ENCODE results near the gene BCAP29.

Gene BCAP29

DNA sequence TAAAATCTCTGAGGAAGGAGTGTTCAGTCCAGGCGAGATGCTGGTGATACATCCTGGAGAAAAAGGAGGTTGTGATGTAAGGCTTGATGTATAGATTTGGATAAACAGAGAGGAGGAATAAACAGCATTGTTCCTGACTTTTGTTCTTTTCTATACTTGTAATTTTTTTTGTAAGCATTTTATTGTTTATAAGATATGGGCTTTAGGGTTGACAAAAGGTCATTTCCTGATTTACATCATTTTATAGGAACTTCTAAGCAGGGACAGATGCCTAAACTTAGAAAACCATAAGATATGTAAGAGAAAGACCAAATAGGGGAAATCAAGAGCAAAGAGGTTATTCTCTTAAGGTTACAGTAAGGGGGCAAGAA is 63.9 kb downstream of the BCAP29 start:
- H3K27ac ChIP-seq (ENCODE audit: low read depth, low read length, severe bottlenecking): no peak overlapping the region
- H3K4me1 ChIP-seq (ENCODE audit: control insufficient read depth, insufficient read depth, low read length, poor library complexity, severe bottlenecking): no peaks in the 10 kb centered on the region
- no peak overlapping the region for H3K4me3 ChIP-seq (ENCODE audit: extremely low read depth, insufficient read depth, low read length, poor library complexity, severe bottlenecking)
- H3K9me3 ChIP-seq (ENCODE audit: control insufficient read depth, low read length): no peaks in the 10 kb centered on the region
- no peaks in the 10 kb centered on the region for H3K36me3 ChIP-seq (ENCODE audit: control insufficient read depth, insufficient read depth, low read length)
- 88 to 100% methylated on average over 1 of the region's 1 CpG for WGBS, 2 experiments (ENCODE audit: insufficient coverage in 2 of 2)

DNA sequence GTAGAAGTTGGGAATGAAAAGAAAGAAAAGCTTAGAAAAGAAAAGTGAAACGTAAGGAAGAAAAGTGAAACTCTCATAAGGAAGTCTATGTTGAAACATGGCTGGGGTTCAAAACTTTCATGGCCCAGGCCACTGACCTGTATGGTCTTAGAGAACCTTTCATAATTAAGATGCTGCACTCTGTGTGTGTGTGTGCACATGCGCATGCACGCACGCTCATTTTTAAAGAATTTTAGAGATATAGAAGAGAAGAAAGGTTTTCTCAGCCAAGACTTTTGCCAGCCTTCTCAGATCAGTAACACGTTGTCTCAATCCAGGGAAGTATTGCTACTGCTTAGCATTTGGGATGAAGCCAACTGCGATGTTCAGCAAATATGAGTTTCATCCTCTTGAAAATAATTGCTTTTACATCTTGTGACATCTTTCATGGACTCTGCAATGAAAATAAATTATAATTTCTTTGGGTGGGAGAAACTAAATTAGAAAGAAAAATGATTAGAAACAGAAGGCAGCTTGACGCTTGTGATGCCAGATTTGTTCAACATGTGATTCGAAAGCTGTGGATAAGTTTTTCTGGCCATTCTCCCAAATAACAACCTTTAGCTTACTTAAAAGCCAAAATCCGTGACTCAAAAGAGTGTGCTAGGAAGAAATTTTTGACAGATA is 64.4 kb downstream of the BCAP29 start:
- WGBS, 2 experiments (ENCODE audit: insufficient coverage in 2 of 2): 92 to 96% methylated on average over 5 to 7 of the region's 9 CpGs
- H3K4me3 ChIP-seq (ENCODE audit: extremely low read depth, insufficient read depth, low read length, poor library complexity, severe bottlenecking): no peak overlapping the region
- H3K9me3 ChIP-seq (ENCODE audit: control insufficient read depth, low read length): no peaks in the 10 kb centered on the region
- no peaks in the 10 kb centered on the region for H3K36me3 ChIP-seq (ENCODE audit: control insufficient read depth, insufficient read depth, low read length)
- H3K4me1 ChIP-seq (ENCODE audit: control insufficient read depth, insufficient read depth, low read length, poor library complexity, severe bottlenecking): no peaks in the 10 kb centered on the region
- H3K27ac ChIP-seq (ENCODE audit: low read depth, low read length, severe bottlenecking): no peak overlapping the region

DNA sequence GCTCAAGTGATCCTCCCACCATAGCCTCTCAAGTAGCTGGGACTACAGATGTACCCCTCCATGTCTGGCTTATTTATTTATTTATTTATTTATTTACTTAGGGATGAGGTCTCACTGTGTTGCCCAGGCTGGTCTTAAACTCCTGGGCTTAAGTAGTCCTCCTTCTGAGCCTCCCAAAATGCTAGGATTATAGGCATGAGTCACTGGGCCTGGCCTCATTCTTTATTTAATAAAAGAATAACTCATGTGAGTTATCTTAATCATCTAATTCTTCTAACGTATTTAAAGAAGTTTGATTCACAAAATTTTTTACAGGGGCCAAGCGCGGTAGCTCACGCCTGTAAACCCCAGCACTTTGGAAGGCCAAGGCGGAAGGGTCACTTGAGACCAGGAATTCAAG is 72.6 kb downstream of the BCAP29 start:
- Histone ChIP-seq H3K36me3 (ENCODE audit: control insufficient read depth, insufficient read depth, low read length) (no peaks in the 10 kb centered on the region), H3K4me3 (ENCODE audit: extremely low read depth, insufficient read depth, low read length, poor library complexity, severe bottlenecking) (no peak overlapping the region), H3K4me1 (ENCODE audit: control insufficient read depth, insufficient read depth, low read length, poor library complexity, severe bottlenecking) (no peaks in the 10 kb centered on the region), H3K27ac (ENCODE audit: low read depth, low read length, severe bottlenecking) (no peak overlapping the region), H3K9me3 (ENCODE audit: control insufficient read depth, low read length) (no peaks in the 10 kb centered on the region)
- 83 to 100% methylated on average over 2 to 3 of the region's 5 CpGs for WGBS, 2 experiments (ENCODE audit: insufficient coverage in 2 of 2)

DNA sequence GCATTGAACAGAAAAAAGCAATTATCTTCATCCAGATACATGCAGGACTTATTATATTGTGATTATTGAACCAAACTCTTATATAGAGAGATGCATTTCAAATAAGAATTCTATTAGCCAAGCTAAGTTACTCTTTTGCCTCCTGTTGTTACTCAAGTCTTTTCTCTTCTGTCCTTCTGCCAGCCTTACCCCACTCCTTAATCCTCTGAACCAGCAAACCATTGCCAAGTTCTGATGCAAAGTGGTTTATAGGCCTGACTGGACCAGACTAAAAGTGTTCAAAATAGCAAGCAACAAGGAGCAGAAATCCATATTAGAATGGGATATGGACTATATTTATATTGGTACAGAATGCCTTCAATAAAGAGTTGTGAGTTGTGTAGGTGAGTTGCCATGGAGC is 78.4 kb downstream of the BCAP29 start:
- H3K9me3 ChIP-seq (ENCODE audit: control insufficient read depth, low read length): no peaks in the 10 kb centered on the region
- H3K27ac ChIP-seq (ENCODE audit: low read depth, low read length, severe bottlenecking): no peak overlapping the region
- no peak overlapping the region for H3K4me3 ChIP-seq (ENCODE audit: extremely low read depth, insufficient read depth, low read length, poor library complexity, severe bottlenecking)
- peaks cover 7% of the 10 kb centered on the region for H3K4me1 ChIP-seq (ENCODE audit: control insufficient read depth, insufficient read depth, low read length, poor library complexity, severe bottlenecking)
- no peaks in the 10 kb centered on the region for H3K36me3 ChIP-seq (ENCODE audit: control insufficient read depth, insufficient read depth, low read length)

DNA sequence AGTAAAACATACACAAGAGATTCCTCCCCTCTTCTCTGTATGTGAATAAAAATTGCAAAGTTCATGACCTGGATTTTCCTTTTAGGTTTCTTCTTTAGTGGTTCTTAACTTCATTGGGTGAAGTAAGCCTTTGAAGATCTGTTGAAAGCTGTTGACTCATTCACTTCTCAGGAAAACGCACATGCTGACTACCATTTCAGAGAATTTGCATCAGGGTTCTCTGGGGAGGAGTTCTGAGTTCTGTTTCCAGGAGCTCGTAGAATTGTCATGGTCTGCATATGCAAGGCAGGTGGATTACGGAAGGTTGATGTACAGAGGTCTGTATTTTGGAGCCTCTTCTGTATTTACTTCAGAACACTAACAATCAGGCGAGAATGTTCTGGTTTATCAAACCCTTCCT is 79.6 kb downstream of the BCAP29 start:
- no peak overlapping the region for H3K4me3 ChIP-seq (ENCODE audit: extremely low read depth, insufficient read depth, low read length, poor library complexity, severe bottlenecking)
- no peaks in the 10 kb centered on the region for H3K36me3 ChIP-seq (ENCODE audit: control insufficient read depth, insufficient read depth, low read length)
- H3K27ac ChIP-seq (ENCODE audit: low read depth, low read length, severe bottlenecking): no peak overlapping the region
- no peaks in the 10 kb centered on the region for H3K9me3 ChIP-seq (ENCODE audit: control insufficient read depth, low read length)
- H3K4me1 ChIP-seq (ENCODE audit: control insufficient read depth, insufficient read depth, low read length, poor library complexity, severe bottlenecking): peaks cover 7% of the 10 kb centered on the region
- 56 to 100% methylated on average over 1 to 3 of the region's 4 CpGs for WGBS, 2 experiments (ENCODE audit: insufficient coverage in 2 of 2)

DNA sequence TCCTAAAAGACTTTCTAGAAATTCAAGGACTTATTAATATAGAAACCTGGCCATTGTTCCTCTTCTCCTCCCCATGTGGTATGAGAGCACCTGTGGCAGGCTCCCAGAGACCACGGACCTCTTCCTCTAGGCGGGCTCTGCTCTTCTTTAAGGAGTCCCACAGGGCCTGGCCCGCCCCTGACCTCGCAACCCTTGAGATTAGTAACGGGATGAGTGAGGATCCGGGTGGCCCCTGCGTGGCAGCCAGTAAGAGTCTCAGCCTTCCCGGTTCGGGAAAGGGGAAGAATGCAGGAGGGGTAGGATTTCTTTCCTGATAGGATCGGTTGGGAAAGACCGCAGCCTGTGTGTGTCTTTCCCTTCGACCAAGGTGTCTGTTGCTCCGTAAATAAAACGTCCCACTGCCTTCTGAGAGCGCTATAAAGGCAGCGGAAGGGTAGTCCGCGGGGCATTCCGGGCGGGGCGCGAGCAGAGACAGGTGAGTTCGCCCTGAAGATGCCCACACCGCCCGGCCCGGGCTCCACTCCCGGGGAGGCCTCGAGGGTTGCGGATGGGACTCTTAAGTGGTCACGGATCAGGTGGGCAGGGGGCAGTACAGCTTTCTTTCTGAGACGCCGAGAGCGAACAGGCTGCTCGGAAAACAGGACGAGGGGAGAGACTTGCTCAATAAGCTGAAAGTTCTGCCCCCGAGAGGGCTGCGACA is 80.5 kb downstream of the BCAP29 start, which contains the start of gene SLC26A4:
Gene SLC26A4, plus strand, starts transcription at position 448 of the 700 bp plus-strand sequence. CDS start 814 bp downstream, outside the sequence.
- no peaks in the 10 kb centered on the region for H3K36me3 ChIP-seq (ENCODE audit: control insufficient read depth, insufficient read depth, low read length)
- peak within 1 kb of the TSS; percentile 27 for H3K4me3 ChIP-seq (ENCODE audit: extremely low read depth, insufficient read depth, low read length, poor library complexity, severe bottlenecking)
- H3K4me1 ChIP-seq (ENCODE audit: control insufficient read depth, insufficient read depth, low read length, poor library complexity, severe bottlenecking): peaks cover 7% of the 10 kb centered on the region
- WGBS, 2 experiments (ENCODE audit: insufficient coverage in 2 of 2): 1 to 4% methylated on average over 22 to 35 of the region's 37 CpGs
- no peak within 1 kb of the TSS for H3K27ac ChIP-seq (ENCODE audit: low read depth, low read length, severe bottlenecking)
- no peaks in the 10 kb centered on the region for H3K9me3 ChIP-seq (ENCODE audit: control insufficient read depth, low read length)

DNA sequence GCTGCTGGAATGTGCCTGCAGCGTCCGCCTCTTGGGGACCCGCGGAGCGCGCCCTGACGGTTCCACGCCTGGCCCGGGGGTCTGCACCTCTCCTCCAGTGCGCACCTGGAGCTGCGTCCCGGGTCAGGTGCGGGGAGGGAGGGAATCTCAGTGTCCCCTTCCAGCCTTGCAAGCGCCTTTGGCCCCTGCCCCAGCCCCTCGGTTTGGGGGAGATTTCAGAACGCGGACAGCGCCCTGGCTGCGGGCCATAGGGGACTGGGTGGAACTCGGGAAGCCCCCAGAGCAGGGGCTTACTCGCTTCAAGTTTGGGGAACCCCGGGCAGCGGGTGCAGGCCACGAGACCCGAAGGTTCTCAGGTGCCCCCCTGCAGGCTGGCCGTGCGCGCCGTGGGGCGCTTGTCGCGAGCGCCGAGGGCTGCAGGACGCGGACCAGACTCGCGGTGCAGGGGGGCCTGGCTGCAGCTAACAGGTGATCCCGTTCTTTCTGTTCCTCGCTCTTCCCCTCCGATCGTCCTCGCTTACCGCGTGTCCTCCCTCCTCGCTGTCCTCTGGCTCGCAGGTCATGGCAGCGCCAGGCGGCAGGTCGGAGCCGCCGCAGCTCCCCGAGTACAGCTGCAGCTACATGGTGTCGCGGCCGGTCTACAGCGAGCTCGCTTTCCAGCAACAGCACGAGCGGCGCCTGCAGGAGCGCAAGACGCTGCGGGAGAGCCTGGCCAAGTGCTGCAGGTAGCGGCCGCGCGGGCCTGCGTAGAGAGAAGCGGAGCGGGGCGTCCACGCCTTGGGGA is 81.2 kb downstream of the BCAP29 start:
- H3K4me3 ChIP-seq (ENCODE audit: extremely low read depth, insufficient read depth, low read length, poor library complexity, severe bottlenecking): peak overlapping the region; percentile 27
- 1% methylated on average over 47 to 69 of the region's 73 CpGs for WGBS, 2 experiments (ENCODE audit: insufficient coverage in 2 of 2)

DNA sequence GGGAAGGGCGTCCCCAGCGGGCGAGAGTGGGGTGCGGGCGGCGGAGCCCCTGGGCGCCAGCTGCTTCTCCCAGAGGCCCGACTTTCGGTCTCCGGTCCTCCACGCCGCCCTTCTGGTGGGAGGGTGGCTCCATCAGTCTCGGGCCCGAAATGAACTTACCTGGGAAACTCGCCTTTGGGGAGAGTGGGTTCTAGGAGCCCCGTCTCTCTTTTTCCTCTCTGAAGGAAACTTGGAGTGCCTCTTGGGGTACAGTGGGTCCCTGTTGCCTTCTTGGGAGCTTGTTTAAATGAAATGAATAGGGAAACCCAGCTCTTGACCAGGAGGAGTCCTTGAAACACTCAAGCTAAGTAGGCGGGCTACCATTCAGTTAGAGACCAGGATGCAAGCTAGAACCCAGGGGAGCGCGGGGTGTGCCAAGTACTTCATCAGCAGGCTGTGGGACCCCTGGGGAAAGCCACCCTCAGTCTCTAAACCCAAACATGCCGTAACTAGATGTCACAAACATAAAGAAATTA is 81.9 kb downstream of the BCAP29 start:
- Histone ChIP-seq H3K9me3 (ENCODE audit: control insufficient read depth, low read length) (no peaks in the 10 kb centered on the region), H3K4me1 (ENCODE audit: control insufficient read depth, insufficient read depth, low read length, poor library complexity, severe bottlenecking) (peaks cover 11% of the 10 kb centered on the region), H3K27ac (ENCODE audit: low read depth, low read length, severe bottlenecking) (no peak overlapping the region), H3K36me3 (ENCODE audit: control insufficient read depth, insufficient read depth, low read length) (no peaks in the 10 kb centered on the region), H3K4me3 (ENCODE audit: extremely low read depth, insufficient read depth, low read length, poor library complexity, severe bottlenecking) (peak overlapping the region; percentile 27)
- 6 to 13% methylated on average over 10 to 19 of the region's 20 CpGs for WGBS, 2 experiments (ENCODE audit: insufficient coverage in 2 of 2)

More for the DNA sequence above, 81.2 kb downstream of the BCAP29 start:
- no peaks in the 10 kb centered on the region for H3K36me3 ChIP-seq (ENCODE audit: control insufficient read depth, insufficient read depth, low read length)
- peaks cover 7% of the 10 kb centered on the region for H3K4me1 ChIP-seq (ENCODE audit: control insufficient read depth, insufficient read depth, low read length, poor library complexity, severe bottlenecking)
- H3K27ac ChIP-seq (ENCODE audit: low read depth, low read length, severe bottlenecking): no peak overlapping the region
- H3K9me3 ChIP-seq (ENCODE audit: control insufficient read depth, low read length): no peaks in the 10 kb centered on the region

DNA sequence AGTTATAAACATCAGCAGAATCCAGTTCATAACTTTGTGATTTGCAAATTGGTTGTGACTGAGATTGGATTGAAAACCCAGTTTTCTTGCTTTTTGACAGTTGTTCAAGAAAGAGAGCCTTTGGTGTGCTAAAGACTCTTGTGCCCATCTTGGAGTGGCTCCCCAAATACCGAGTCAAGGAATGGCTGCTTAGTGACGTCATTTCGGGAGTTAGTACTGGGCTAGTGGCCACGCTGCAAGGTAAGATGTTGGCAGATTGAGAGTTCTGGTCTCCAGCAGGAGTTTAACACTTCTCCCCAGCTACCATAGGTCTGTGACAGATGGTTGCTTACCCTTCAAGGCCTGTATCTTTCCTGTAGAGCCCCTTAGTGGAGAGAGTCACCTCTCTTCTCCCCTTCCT is 83.2 kb downstream of the BCAP29 start:
- Histone ChIP-seq H3K4me3 (ENCODE audit: extremely low read depth, insufficient read depth, low read length, poor library complexity, severe bottlenecking) (no peak overlapping the region), H3K36me3 (ENCODE audit: control insufficient read depth, insufficient read depth, low read length) (no peaks in the 10 kb centered on the region), H3K27ac (ENCODE audit: low read depth, low read length, severe bottlenecking) (no peak overlapping the region), H3K9me3 (ENCODE audit: control insufficient read depth, low read length) (no peaks in the 10 kb centered on the region), H3K4me1 (ENCODE audit: control insufficient read depth, insufficient read depth, low read length, poor library complexity, severe bottlenecking) (peaks cover 16% of the 10 kb centered on the region)
- 71% methylated on average over 3 of the region's 4 CpGs; no CpG with 5 or more reads in 1 of the 2 experiments for WGBS, 2 experiments (ENCODE audit: insufficient coverage in 2 of 2)

DNA sequence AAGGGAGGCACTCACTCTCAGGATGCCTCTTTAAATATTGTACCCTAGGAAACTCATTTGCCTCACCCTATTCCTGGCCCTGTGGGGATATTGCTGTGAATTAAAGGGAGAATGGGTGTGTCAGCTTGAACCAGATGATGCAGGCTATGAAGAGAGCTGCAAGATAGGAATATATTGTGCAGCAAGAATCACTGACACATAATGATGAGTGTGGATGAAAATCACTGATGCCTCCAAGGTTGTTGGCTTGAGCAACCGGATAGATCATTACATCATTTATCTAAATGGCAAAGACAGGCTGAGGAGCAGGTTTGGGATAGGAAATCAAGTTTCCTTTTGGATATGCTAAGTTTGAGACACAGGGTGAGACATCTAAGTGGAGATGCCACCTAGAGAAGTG is 86.7 kb downstream of the BCAP29 start:
- no CpG with 5 or more reads among the region's 1 CpG for WGBS, 2 experiments (ENCODE audit: insufficient coverage in 2 of 2)

More for the DNA sequence above, 86.7 kb downstream of the BCAP29 start:
- Histone ChIP-seq H3K27ac (ENCODE audit: low read depth, low read length, severe bottlenecking) (no peak overlapping the region), H3K9me3 (ENCODE audit: control insufficient read depth, low read length) (no peaks in the 10 kb centered on the region), H3K4me1 (ENCODE audit: control insufficient read depth, insufficient read depth, low read length, poor library complexity, severe bottlenecking) (peaks cover 9% of the 10 kb centered on the region), H3K4me3 (ENCODE audit: extremely low read depth, insufficient read depth, low read length, poor library complexity, severe bottlenecking) (no peak overlapping the region), H3K36me3 (ENCODE audit: control insufficient read depth, insufficient read depth, low read length) (no peaks in the 10 kb centered on the region)
